GM12878 (cell line): ENCODE measurements around the gene KCTD16. TPM values are rescaled to one million over a fixed set of nuclear protein-coding genes. Genes with fewer than 3 reads are reported as not detected.

Source experiments
- ASH2L ChIP-seq: fragments of 300-600, 200-600 bp; sonication (generic); IDR thresholded peaks from 2 replicates; pipeline ENCODE4 v1.6.1; 2017; ENCODE audit warnings: low read depth, mild to moderate bottlenecking, borderline replicate concordance
- CBFB ChIP-seq: IDR thresholded peaks from 2 replicates; pipeline ENCODE4 v1.6.1; 2016; ENCODE audit warnings: antibody characterized with exemption, low read depth
- E2F4 ChIP-seq: IDR thresholded peaks from 2 replicates; pipeline ENCODE4 v1.6.1; 2012; ENCODE audit warnings: low read depth, low read length, improper control_type of control experiment
- FOXK2 ChIP-seq: fragments of 450-650 bp; IDR thresholded peaks from 2 replicates; pipeline ENCODE4 v1.6.1; 2017; ENCODE audit warnings: mild to moderate bottlenecking, moderate library complexity
- HDAC6 ChIP-seq: fragments of 200-600 bp; sonication (generic); IDR thresholded peaks from one replicate; pipeline ENCODE4 v1.8.0; 2017; ENCODE audit warnings: antibody characterized with exemption; ENCODE audit not compliant: unreplicated experiment
- HDGF ChIP-seq: fragments of 450-650 bp; IDR thresholded peaks from 2 replicates; pipeline ENCODE4 v1.6.1; 2016; ENCODE audit warnings: antibody characterized with exemption
- LARP7 ChIP-seq: fragments of 450-650 bp; IDR thresholded peaks from 2 replicates; pipeline ENCODE4 v1.6.1; 2017; ENCODE audit warnings: mild to moderate bottlenecking
- MXI1 ChIP-seq: fragments of 150-350 bp; IDR thresholded peaks from 2 replicates; pipeline ENCODE4 v1.6.1; 2011; ENCODE audit warnings: low read depth, mild to moderate bottlenecking, inconsistent platforms, low read length, improper control_type of control experiment
- NBN ChIP-seq: fragments of 450-650 bp; IDR thresholded peaks from 2 replicates; pipeline ENCODE4 v1.6.1; 2016
- POLR2A ChIP-seq: IDR thresholded peaks from 2 replicates; pipeline ENCODE4 v1.6.1; 2011; ENCODE audit warnings: low read depth, mild to moderate bottlenecking, low read length
- SKIL ChIP-seq: fragments of 450-650 bp; IDR thresholded peaks from 2 replicates; pipeline ENCODE4 v1.6.1; 2017; ENCODE audit warnings: mild to moderate bottlenecking, low read depth, inconsistent platforms; ENCODE audit not compliant: poor library complexity, severe bottlenecking
- TARDBP ChIP-seq: IDR thresholded peaks from 2 replicates; pipeline ENCODE4 v1.6.1; 2016; ENCODE audit warnings: borderline replicate concordance
- ZNF217 ChIP-seq: fragments of 450-650 bp; IDR thresholded peaks from 2 replicates; pipeline ENCODE4 v1.6.1; 2017; ENCODE audit warnings: antibody characterized with exemption, mild to moderate bottlenecking
- ZNF622 ChIP-seq: fragments of 450-650 bp; IDR thresholded peaks from 2 replicates; pipeline ENCODE4 v1.6.1; 2017; ENCODE audit warnings: mild to moderate bottlenecking, inconsistent platforms
- polyA plus RNA-seq, 11 experiments: library from polyadenylated mRNA; depleted of rRNA in 4 of 11; unstranded in 6 of 11; stranded (reverse) in 5 of 11; fragments of >200 nt; fragmentation: Nextera tagmentation in 4 of 11; fragmentation: Illumina TruSeq in 1 of 11; extraction: Ambion mirVana in 4 of 11; extraction: Trizol in 1 of 11; gene quantifications; 1 replicate in 1 of 11; 2 replicates in 10 of 11; pipeline versions ENCODE4 v1.2.1 to v1.2.3, GENCODE V29; 2011 to 2016; ENCODE audit warnings: inconsistent platforms in 2 of 11, missing spikeins in 2 of 11, low read depth in 1 of 11
- total RNA-seq, 4 experiments: library from RNA; depleted of rRNA in 3 of 4; stranded (reverse); fragments of >200 nt in 3 of 4; fragmentation: Illumina TruSeq in 1 of 4; extraction: Trizol in 1 of 4; gene quantifications; 2 replicates each; pipeline versions ENCODE4 v1.2.1 to v1.2.3, GENCODE V29; 2013 to 2021
- TF ChIP-seq, protein P1 (sequence below): fragments of 450-650 bp; IDR thresholded peaks from 2 replicates; pipeline ENCODE4 v1.6.1; 2016; ENCODE audit warnings: mild to moderate bottlenecking, moderate library complexity, borderline replicate concordance
- TF ChIP-seq, protein P2 (sequence below): fragments of 450-650 bp; IDR thresholded peaks from 2 replicates; pipeline ENCODE4 v1.6.1; 2017; ENCODE audit warnings: mild to moderate bottlenecking, moderate library complexity
- TF ChIP-seq, protein P3 (sequence below): IDR thresholded peaks from 2 replicates; pipeline ENCODE4 v1.6.1; 2012; ENCODE audit warnings: low read depth, low read length, improper control_type of control experiment

The KCTD16 gene
- total and polyA plus RNA-seq, 10 of the 15 experiments (the other 5 are each of a cell fraction or from before 2014, with no cell fraction given) = 0.03 to 0.10 (median 0.06) TPM; not detected in 3

- TF ChIP-seq SKIL (no peak), ZNF622 (no peak), MXI1 (no peak; the same call in 1 of the 2 replicates), ZNF217 (no peak), FOXK2 (no peak), CBFB (no peak), HDGF (peak; percentile 76), LARP7 (no peak), NBN (no peak), POLR2A (peak; percentile 88), TARDBP (no peak), ASH2L (no peak), HDAC6 (no peak), E2F4 (no peak)
- TF ChIP-seq, protein P1, sequence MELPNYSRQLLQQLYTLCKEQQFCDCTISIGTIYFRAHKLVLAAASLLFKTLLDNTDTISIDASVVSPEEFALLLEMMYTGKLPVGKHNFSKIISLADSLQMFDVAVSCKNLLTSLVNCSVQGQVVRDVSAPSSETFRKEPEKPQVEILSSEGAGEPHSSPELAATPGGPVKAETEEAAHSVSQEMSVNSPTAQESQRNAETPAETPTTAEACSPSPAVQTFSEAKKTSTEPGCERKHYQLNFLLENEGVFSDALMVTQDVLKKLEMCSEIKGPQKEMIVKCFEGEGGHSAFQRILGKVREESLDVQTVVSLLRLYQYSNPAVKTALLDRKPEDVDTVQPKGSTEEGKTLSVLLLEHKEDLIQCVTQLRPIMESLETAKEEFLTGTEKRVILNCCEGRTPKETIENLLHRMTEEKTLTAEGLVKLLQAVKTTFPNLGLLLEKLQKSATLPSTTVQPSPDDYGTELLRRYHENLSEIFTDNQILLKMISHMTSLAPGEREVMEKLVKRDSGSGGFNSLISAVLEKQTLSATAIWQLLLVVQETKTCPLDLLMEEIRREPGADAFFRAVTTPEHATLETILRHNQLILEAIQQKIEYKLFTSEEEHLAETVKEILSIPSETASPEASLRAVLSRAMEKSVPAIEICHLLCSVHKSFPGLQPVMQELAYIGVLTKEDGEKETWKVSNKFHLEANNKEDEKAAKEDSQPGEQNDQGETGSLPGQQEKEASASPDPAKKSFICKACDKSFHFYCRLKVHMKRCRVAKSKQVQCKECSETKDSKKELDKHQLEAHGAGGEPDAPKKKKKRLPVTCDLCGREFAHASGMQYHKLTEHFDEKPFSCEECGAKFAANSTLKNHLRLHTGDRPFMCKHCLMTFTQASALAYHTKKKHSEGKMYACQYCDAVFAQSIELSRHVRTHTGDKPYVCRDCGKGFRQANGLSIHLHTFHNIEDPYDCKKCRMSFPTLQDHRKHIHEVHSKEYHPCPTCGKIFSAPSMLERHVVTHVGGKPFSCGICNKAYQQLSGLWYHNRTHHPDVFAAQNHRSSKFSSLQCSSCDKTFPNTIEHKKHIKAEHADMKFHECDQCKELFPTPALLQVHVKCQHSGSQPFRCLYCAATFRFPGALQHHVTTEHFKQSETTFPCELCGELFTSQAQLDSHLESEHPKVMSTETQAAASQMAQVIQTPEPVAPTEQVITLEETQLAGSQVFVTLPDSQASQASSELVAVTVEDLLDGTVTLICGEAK = peak; percentile 79; the same call in 1 of the 2 replicates
- TF ChIP-seq, protein P2, sequence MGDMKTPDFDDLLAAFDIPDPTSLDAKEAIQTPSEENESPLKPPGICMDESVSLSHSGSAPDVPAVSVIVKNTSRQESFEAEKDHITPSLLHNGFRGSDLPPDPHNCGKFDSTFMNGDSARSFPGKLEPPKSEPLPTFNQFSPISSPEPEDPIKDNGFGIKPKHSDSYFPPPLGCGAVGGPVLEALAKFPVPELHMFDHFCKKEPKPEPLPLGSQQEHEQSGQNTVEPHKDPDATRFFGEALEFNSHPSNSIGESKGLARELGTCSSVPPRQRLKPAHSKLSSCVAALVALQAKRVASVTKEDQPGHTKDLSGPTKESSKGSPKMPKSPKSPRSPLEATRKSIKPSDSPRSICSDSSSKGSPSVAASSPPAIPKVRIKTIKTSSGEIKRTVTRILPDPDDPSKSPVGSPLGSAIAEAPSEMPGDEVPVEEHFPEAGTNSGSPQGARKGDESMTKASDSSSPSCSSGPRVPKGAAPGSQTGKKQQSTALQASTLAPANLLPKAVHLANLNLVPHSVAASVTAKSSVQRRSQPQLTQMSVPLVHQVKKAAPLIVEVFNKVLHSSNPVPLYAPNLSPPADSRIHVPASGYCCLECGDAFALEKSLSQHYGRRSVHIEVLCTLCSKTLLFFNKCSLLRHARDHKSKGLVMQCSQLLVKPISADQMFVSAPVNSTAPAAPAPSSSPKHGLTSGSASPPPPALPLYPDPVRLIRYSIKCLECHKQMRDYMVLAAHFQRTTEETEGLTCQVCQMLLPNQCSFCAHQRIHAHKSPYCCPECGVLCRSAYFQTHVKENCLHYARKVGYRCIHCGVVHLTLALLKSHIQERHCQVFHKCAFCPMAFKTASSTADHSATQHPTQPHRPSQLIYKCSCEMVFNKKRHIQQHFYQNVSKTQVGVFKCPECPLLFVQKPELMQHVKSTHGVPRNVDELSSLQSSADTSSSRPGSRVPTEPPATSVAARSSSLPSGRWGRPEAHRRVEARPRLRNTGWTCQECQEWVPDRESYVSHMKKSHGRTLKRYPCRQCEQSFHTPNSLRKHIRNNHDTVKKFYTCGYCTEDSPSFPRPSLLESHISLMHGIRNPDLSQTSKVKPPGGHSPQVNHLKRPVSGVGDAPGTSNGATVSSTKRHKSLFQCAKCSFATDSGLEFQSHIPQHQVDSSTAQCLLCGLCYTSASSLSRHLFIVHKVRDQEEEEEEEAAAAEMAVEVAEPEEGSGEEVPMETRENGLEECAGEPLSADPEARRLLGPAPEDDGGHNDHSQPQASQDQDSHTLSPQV = no peak
- TF ChIP-seq, protein P3, sequence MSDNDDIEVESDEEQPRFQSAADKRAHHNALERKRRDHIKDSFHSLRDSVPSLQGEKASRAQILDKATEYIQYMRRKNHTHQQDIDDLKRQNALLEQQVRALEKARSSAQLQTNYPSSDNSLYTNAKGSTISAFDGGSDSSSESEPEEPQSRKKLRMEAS = no peak
Observed at GRCh38 chr5:144170276-144171024, at the start of gene KCTD16, which contains the start of gene YIPF5 (continued).
